Heart left ventricle (tissue), 16 donors: ENCODE results near the gene THSD1. TPM values are rescaled to one million over a fixed set of nuclear protein-coding genes. Genes with fewer than 3 reads are reported as not detected.

Experiments used
- ATAC-seq, 4 donors: fragments of 200-7000 bp; cut with Tn5 transposase; one replicate each; pipeline ENCODE4 v1.9.1; 2020 to 2022; ENCODE audit warnings: moderate library complexity in 4 of 4, mild to moderate bottlenecking in 3 of 4, moderate number of reproducible peaks in 1 of 4
- DNase-seq, 5 donors: peaks; one replicate each; pipeline ENCODE4 v3.0.0-alpha.2; 2020
- H3K27ac ChIP-seq, 12 donors: fragments of 200-600 bp; sonication (generic) in 4 of 12; one replicate each; pipeline versions ENCODE4 v1.5.0 to v1.8.0; 2016 to 2022; ENCODE audit warnings: mild to moderate bottlenecking in 2 of 12
- H3K27me3 ChIP-seq, 9 donors: fragments of 200-600 bp; sonication (generic) in 2 of 9; one replicate each; pipeline versions ENCODE4 v1.5.1 to v1.8.0; 2016 to 2022; ENCODE audit warnings: mild to moderate bottlenecking in 3 of 9
- H3K36me3 ChIP-seq, 9 donors: fragments of 200-600 bp; sonication (generic) in 2 of 9; one replicate each; pipeline versions ENCODE4 v1.5.0 to v1.8.0; 2018 to 2022; ENCODE audit warnings: mild to moderate bottlenecking in 2 of 9
- H3K4me1 ChIP-seq, 12 donors: fragments of 200-600 bp; sonication (generic) in 4 of 12; one replicate each; pipeline versions ENCODE4 v1.5.0 to v1.8.0; 2016 to 2022; ENCODE audit warnings: mild to moderate bottlenecking in 3 of 12
- H3K4me3 ChIP-seq, 12 donors: fragments of 200-600 bp; sonication (generic) in 4 of 12; one replicate each; pipeline versions ENCODE4 v1.5.0 to v1.8.0; 2017 to 2022; ENCODE audit warnings: mild to moderate bottlenecking in 9 of 12, moderate library complexity in 4 of 12
- H3K9me3 ChIP-seq, 12 donors: fragments of 200-600 bp; sonication (generic) in 4 of 12; one replicate each; pipeline versions ENCODE4 v1.5.0 to v1.8.0; 2016 to 2022; ENCODE audit warnings: mild to moderate bottlenecking in 1 of 12
- POLR2A ChIP-seq, 2 donors: fragments of 450-650 bp; IDR thresholded peaks; one replicate each; pipeline ENCODE4 v1.6.1; 2017; ENCODE audit warnings: antibody characterized with exemption in 2 of 2, mild to moderate bottlenecking in 2 of 2, moderate library complexity in 2 of 2
- WGBS, 4 donors: extraction: QIAGEN DNeasy Blood & Tissue Kit in 2 of 4; methylation state at CpG; one replicate each; pipeline versions ENCODE4 v1.1.5 to v1.1.7; 2013 to 2018; 5-methylcytosine and 5-hydroxymethylcytosine counted together
- intact Hi-C, 10 donors: fragments of 100-400 bp; cut with DNase I; formaldehyde crosslinking; loops; one replicate each; pipeline versions ENCODE4 v1.11.1 to v1.14.2; 2022
- polyA plus RNA-seq, 2 donors: library from polyadenylated mRNA; stranded (reverse); fragments of 200-250 nt; gene quantifications; one replicate each; pipeline ENCODE4 v1.2.3, GENCODE V29; 2013
- total RNA-seq, 9 donors: library from RNA; depleted of rRNA in 2 of 9; stranded (reverse); fragments of >200 nt in 2 of 9; fragmentation: NEBNext Ultra II Directional in 3 of 9; extraction: Animal tissue kit (Norgen Biotek cat#: 25700) in 3 of 9; gene quantifications; one replicate each; pipeline versions ENCODE4 v1.1.0 to v1.2.4, GENCODE V29; 2016 to 2023
- TF ChIP-seq, protein P1 (sequence below), 12 donors: fragments of 200-600 bp; sonication (generic) in 4 of 12; IDR thresholded peaks; one replicate each; pipeline versions ENCODE4 v1.5.0 to v1.8.0; 2018 to 2022; ENCODE audit warnings: antibody characterized with exemption in 12 of 12, mild to moderate bottlenecking in 5 of 12
- donor health status: ischemic (EF 13 %, LVEDD 7.1; RV severe dilation, severe dysfunction).
- donor health status: healthy with polysubstance abuse.
- donor health status: DM: no; HTN: yes; CAD: no.
- donor health status: DM: no; HTN: no; CAD: no.
- donor health status: ischemic (EF 25% LVEDD 6.9; RV normal size, moderate dysfunction).
- donor health status: ischemic (EF 25% LVEDD 5.7; RV mildly dilated, moderate dysfunction).
- donor health status: healthy.
- donor health status: DM: yes; HTN: yes; CAD: no.
- donor health status: ischemic (EF 35%, LVEDD 5.7; RV mildly dilated, moderate dysfunction).
- donor health status: nonischemic (EF 11% LVEDD 7.7; RV severe dilation, severe dysfunction).
- donor health status: DM: yes; HTN: yes; CAD: no.
- donor health status: PGD.
- donor health status: ischemic (EF 29% LVEDD 5.4; RV normal size, mild dysfunction).
- donor health status: nonischemic (EF 23%, LVEDD 6.1; RV moderate dilation, normal function).

Gene THSD1
- total and polyA plus RNA-seq, 11 donors = 2.7 to 10.1 (median 6.4) TPM

DNA sequence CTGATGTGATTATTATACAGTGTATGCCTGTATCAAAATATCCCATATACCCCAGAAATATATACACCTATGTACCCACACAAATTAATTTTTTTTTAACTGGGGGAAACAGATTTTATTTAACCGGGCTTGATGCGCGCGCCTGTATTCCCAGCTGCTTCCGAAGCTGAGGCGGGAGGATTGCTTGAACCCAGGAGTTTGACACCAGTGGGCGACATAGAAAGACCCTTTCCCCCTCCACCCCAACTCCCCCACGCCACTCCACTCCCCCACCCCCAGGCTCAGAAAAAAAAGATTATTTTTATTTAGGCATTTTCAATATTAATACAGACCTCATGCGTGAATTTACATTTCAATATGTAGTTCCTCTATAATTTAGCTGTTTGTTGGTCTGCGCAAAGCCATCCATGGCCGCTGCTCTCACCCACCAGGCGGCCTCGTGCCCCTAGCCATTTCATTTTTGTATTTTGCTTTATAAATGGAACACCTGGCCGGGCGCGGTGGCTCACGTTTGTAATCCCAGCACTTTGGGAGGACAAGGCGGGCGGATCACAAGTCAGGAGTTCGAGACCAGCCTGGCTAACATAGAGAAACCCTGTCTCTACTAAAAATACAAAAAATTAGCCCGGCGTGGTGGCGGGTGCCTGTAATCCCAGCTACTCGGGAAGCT, 45.3 kb upstream of the THSD1 start:
- no peak for ATAC-seq
- peaks cover 0 to 45% (median 24%) of the 10 kb centered on the region in 12 donors for H3K4me1 ChIP-seq

DNA sequence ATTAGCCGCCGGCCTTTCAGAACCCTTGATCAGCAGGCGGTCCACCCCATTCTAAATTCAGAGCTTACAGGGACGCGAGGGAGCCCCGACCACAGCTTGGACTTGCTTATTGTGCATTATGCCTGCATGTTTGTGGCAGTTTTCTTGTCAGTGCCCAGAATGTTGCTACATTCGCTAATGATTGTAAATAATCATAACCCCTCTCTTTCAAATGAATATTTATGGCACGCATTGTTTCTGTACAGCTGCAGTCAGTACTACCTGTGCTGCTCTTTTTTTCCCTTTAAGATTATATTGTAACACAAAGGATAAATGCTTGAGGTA, 44.8 kb upstream of the THSD1 start:
- 8 to 9% (median 9%) methylated on average over 8 of the region's 8 CpGs for WGBS, 4 donors

More for the DNA sequence above, 45.3 kb upstream of the THSD1 start:
- TF ChIP-seq POLR2A (IDR thresholded peaks at IDR 0.05) = no peak
- TF ChIP-seq, protein P1, sequence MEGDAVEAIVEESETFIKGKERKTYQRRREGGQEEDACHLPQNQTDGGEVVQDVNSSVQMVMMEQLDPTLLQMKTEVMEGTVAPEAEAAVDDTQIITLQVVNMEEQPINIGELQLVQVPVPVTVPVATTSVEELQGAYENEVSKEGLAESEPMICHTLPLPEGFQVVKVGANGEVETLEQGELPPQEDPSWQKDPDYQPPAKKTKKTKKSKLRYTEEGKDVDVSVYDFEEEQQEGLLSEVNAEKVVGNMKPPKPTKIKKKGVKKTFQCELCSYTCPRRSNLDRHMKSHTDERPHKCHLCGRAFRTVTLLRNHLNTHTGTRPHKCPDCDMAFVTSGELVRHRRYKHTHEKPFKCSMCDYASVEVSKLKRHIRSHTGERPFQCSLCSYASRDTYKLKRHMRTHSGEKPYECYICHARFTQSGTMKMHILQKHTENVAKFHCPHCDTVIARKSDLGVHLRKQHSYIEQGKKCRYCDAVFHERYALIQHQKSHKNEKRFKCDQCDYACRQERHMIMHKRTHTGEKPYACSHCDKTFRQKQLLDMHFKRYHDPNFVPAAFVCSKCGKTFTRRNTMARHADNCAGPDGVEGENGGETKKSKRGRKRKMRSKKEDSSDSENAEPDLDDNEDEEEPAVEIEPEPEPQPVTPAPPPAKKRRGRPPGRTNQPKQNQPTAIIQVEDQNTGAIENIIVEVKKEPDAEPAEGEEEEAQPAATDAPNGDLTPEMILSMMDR (IDR thresholded peaks at IDR 0.05) = no peak
- WGBS, 4 donors = 87 to 91% (median 90%) methylated on average over 24 of the region's 24 CpGs
- DNase-seq = no peak
- peak overlapping the region in 5 of 12 donors; percentile 94 to 100 (median 98) for H3K27ac ChIP-seq
- H3K27me3 ChIP-seq = no peaks in the 10 kb centered on the region
- no peaks in the 10 kb centered on the region for H3K9me3 ChIP-seq
- H3K4me3 ChIP-seq = no peak overlapping the region
- H3K36me3 ChIP-seq = peaks cover 0 to 2% (median 0%) of the 10 kb centered on the region in 9 donors
- intact Hi-C loops = loop anchor here (2.0 to 10.0 kb wide), 15 partner anchors 44 to 449 kb away; partner anchors contain the start of genes SUGT1 (in 4 of the 10), NEK3 (in 2 of the 10), ALG11 (in 1 of the 10) and ATP7B (in 1 of the 10)

GRCh38 chr13:52450012-52450792, 44.2 kb upstream of the THSD1 start, which contains the start of gene VPS36:
TSS of gene VPS36 (minus strand) at chr13:52450634. CDS start at chr13:52450594, 40 bp downstream.
- peaks cover 0 to 12% (median 1%) of the 10 kb centered on the region in 9 donors for H3K36me3 ChIP-seq
- H3K27me3 ChIP-seq = no peaks in the 10 kb centered on the region
- H3K9me3 ChIP-seq = no peaks in the 10 kb centered on the region
- ATAC-seq (peak; percentile 72 to 94 (median 88)), DNase-seq (peak; percentile 95 to 98 (median 96))
- TF ChIP-seq, protein P1 (IDR thresholded peaks at IDR 0.05) = peak; percentile 99 to 100 (median 100)
- TF ChIP-seq POLR2A (IDR thresholded peaks at IDR 0.05) = peak in 1 of 2 donors; percentile 71
- 0% methylated on average over 71 to 105 of the region's 105 CpGs for WGBS, 4 donors
- peak within 1 kb of the TSS; percentile 69 to 92 (median 82) for H3K4me3 ChIP-seq
- peaks cover 0 to 41% (median 22%) of the 10 kb centered on the region in 12 donors for H3K4me1 ChIP-seq
- intact Hi-C loops = loop anchor here (1.0 to 10.0 kb wide), 17 partner anchors 43 to 448 kb away; partner anchors contain the start of genes SUGT1 (in 4 of the 10), NEK3 (in 2 of the 10), THSD1 (in 2 of the 10) and ALG11 (in 1 of the 10)
- H3K27ac ChIP-seq = peak within 1 kb of the TSS; percentile 94 to 100 (median 98)

More for the DNA sequence above, 44.8 kb upstream of the THSD1 start:
- H3K36me3 ChIP-seq = peaks cover 0 to 7% (median 0%) of the 10 kb centered on the region in 9 donors
- no peaks in the 10 kb centered on the region for H3K27me3 ChIP-seq
- ATAC-seq (no peak), DNase-seq (no peak)
- H3K4me1 ChIP-seq = peaks cover 0 to 41% (median 22%) of the 10 kb centered on the region in 12 donors
- intact Hi-C loops = loop anchor here (1.0 to 10.0 kb wide), 17 partner anchors 43 to 448 kb away; partner anchors contain the start of genes SUGT1 (in 4 of the 10), NEK3 (in 2 of the 10), THSD1 (in 2 of the 10) and ALG11 (in 1 of the 10)
- TF ChIP-seq, protein P1 (IDR thresholded peaks at IDR 0.05) = peak in 4 of 12 donors; percentile 6 to 38 (median 26)
- TF ChIP-seq POLR2A (IDR thresholded peaks at IDR 0.05) = no peak
- peak overlapping the region in 10 of 12 donors; percentile 94 to 100 (median 98) for H3K27ac ChIP-seq
- no peaks in the 10 kb centered on the region for H3K9me3 ChIP-seq
- H3K4me3 ChIP-seq = peak overlapping the region in 9 of 12 donors; percentile 69 to 92 (median 84)
